IMR-90 (cell line): ENCODE results near the gene KRT34. TPM values are rescaled to one million over a fixed set of nuclear protein-coding genes. Genes with fewer than 3 reads are reported as not detected.

Experiments used
- ATAC-seq: fragments of 200-7000 bp; cut with Tn5 transposase; 2 replicates; pipeline ENCODE4 v1.9.1; 2020; ENCODE audit warnings: low read depth, mild to moderate bottlenecking, moderate library complexity
- BruUV-seq: library from RNA; stranded (reverse); fragments of 400-500 nt; replicated peaks from 2 replicates; lab custom pipeline; 2021; lab: Mats Ljungman, UMichigan
- CTCF ChIA-PET: fragments of 300-600 bp; formaldehyde crosslinking; extraction: SDS; loops from one replicate; lab custom pipeline; 2021; ENCODE audit warnings: antibody characterized with exemption; lab: Yijun Ruan, JAX
- POLR2A ChIA-PET: fragments of 300-600 bp; sonication (Branson Sonifier 250); formaldehyde crosslinking; loops from one replicate; lab custom pipeline; 2022; ENCODE audit warnings: antibody characterized with exemption; ENCODE audit not compliant: unreplicated experiment; lab: Charles Lee
- DNase-seq: peaks from one replicate; pipeline ENCODE4 v3.0.0; 2013
- H2AFZ ChIP-seq: replicated peaks from 2 replicates; pipeline ENCODE3; 2013; ENCODE audit warnings: low read length, mild to moderate bottlenecking; ENCODE audit not compliant: poor library complexity
- H2AK5ac ChIP-seq: 2 replicates; pipeline ENCODE4 v1.6.1; 2013; ENCODE audit warnings: low read depth, low read length, inconsistent platforms
- H2AK9ac ChIP-seq: replicated peaks from 2 replicates; pipeline ENCODE3; 2013; ENCODE audit warnings: mild to moderate bottlenecking, low read depth, low read length, moderate library complexity; ENCODE audit not compliant: poor library complexity
- H2BK120ac ChIP-seq: 2 replicates; pipeline ENCODE4 v1.6.1; 2013; ENCODE audit warnings: low read depth, low read length, inconsistent platforms
- H2BK15ac ChIP-seq: 3 replicates; pipeline ENCODE4 v1.6.1; 2013; ENCODE audit warnings: low read depth, low read length, inconsistent platforms
- H2BK20ac ChIP-seq: 2 replicates; pipeline ENCODE4 v1.6.1; 2013; ENCODE audit warnings: low read depth, mild to moderate bottlenecking, inconsistent platforms, low read length, moderate library complexity
- H2BK5ac ChIP-seq: 2 replicates; pipeline ENCODE4 v1.6.1; 2013; ENCODE audit warnings: mild to moderate bottlenecking, low read depth, low read length, inconsistent platforms; ENCODE audit not compliant: poor library complexity, severe bottlenecking
- H3K14ac ChIP-seq: replicated peaks from 2 replicates; pipeline ENCODE4 v1.6.1; 2013; ENCODE audit warnings: low read depth, low read length, inconsistent platforms
- H3K18ac ChIP-seq: 2 replicates; pipeline ENCODE4 v1.6.1; 2013; ENCODE audit warnings: low read depth, low read length, control low read depth
- H3K23ac ChIP-seq: 2 replicates; pipeline ENCODE4 v1.6.1; 2013; ENCODE audit warnings: low read depth, low read length, inconsistent platforms
- H3K27ac ChIP-seq: 2 replicates; pipeline ENCODE4 v1.5.1; 2013; ENCODE audit warnings: mild to moderate bottlenecking, control low read depth, low read length; ENCODE audit not compliant: insufficient read depth
- H3K27me3 ChIP-seq: 2 replicates; pipeline ENCODE4 v1.6.1; 2013; ENCODE audit warnings: low read length; ENCODE audit not compliant: control insufficient read depth, insufficient read depth
- H3K36me3 ChIP-seq: 2 replicates; pipeline ENCODE4 v1.6.1; 2013; ENCODE audit warnings: low read length, mixed read lengths; ENCODE audit not compliant: control insufficient read depth, insufficient read depth
- H3K4ac ChIP-seq: 2 replicates; pipeline ENCODE4 v1.6.1; 2013; ENCODE audit warnings: low read depth, low read length, inconsistent platforms
- H3K4me1 ChIP-seq: 2 replicates; pipeline ENCODE4 v1.6.1; 2013; ENCODE audit warnings: low read length, mixed read lengths; ENCODE audit not compliant: control insufficient read depth, insufficient read depth
- H3K4me2 ChIP-seq: 2 replicates; pipeline ENCODE4 v1.6.1; 2013; ENCODE audit warnings: low read depth, mild to moderate bottlenecking, control low read depth, low read length, moderate library complexity
- H3K4me3 ChIP-seq: 2 replicates; pipeline ENCODE4 v1.5.1; 2013; ENCODE audit warnings: low read depth, mild to moderate bottlenecking, control low read depth, low read length, moderate library complexity; ENCODE audit not compliant: insufficient read depth
- H3K56ac ChIP-seq: 2 replicates; pipeline ENCODE4 v1.6.1; 2013; ENCODE audit warnings: low read length, inconsistent platforms; ENCODE audit not compliant: insufficient read depth; ENCODE audit errors: extremely low read depth
- H3K79me1 ChIP-seq, 2 experiments: 2 replicates each; pipeline ENCODE4 v1.6.1; 2013; ENCODE audit warnings: low read length in 2 of 2, inconsistent platforms in 1 of 2, low read depth in 1 of 2
- H3K9ac ChIP-seq: 2 replicates; pipeline ENCODE4 v1.6.1; 2013; ENCODE audit warnings: low read depth, low read length, control low read depth
- H3K9me1 ChIP-seq: 2 replicates; pipeline ENCODE4 v1.6.1; 2013; ENCODE audit warnings: low read length, inconsistent platforms; ENCODE audit not compliant: insufficient read depth
- H3K9me3 ChIP-seq: 2 replicates; pipeline ENCODE4 v1.6.1; 2013; ENCODE audit warnings: low read length; ENCODE audit not compliant: control insufficient read depth, insufficient read depth
- H4K20me1 ChIP-seq: 2 replicates; pipeline ENCODE4 v1.6.1; 2013; ENCODE audit warnings: low read length, inconsistent platforms; ENCODE audit not compliant: insufficient read depth
- H4K5ac ChIP-seq: 2 replicates; pipeline ENCODE4 v1.6.1; 2013; ENCODE audit warnings: mild to moderate bottlenecking, low read depth, low read length, control low read depth
- H4K8ac ChIP-seq, 2 experiments: 2 replicates each; pipeline ENCODE4 v1.6.1; 2013; ENCODE audit warnings: low read depth in 2 of 2, low read length in 2 of 2, control low read depth in 1 of 2, inconsistent platforms in 1 of 2
- H4K91ac ChIP-seq: 2 replicates; pipeline ENCODE4 v1.6.1; 2013; ENCODE audit warnings: low read depth, low read length, inconsistent platforms; ENCODE audit not compliant: insufficient read depth
- whole genome bisulfite sequencing, 2 experiments: methylation state at CpG; one replicate each; pipeline versions ENCODE4 v1.1.5 to v1.1.7; 2013; ENCODE audit warnings: missing lambda C conversion rate in 2 of 2; ENCODE audit not compliant: insufficient read length in 1 of 2; ENCODE audit errors: extremely low coverage in 2 of 2; 5-methylcytosine and 5-hydroxymethylcytosine counted together
- dilution Hi-C: fragments of 300-500 bp; cut with HindIII; formaldehyde crosslinking; loops from one replicate; pipeline ENCODE4 v1.14.3; 2018; ENCODE audit warnings: low sequenced_read_pairs; ENCODE audit not compliant: unreplicated experiment
- in situ Hi-C: fragments of 300-500 bp; cut with MboI; formaldehyde crosslinking; loops from 3 replicates; pipeline ENCODE4 v1.14.3; 2019; ENCODE audit warnings: low sequenced_read_pairs, inconsistent platforms, mixed read lengths
- intact Hi-C: fragments of 100-400 bp; cut with micrococcal nuclease; formaldehyde crosslinking; loops from 2 replicates; pipeline ENCODE4 v1.10.0; 2022
- polyA plus RNA-seq, 3 experiments: library from polyadenylated mRNA; depleted of rRNA; stranded (reverse); fragments of >200 nt; gene quantifications; 2 replicates each; pipeline ENCODE4 v1.2.3, GENCODE V29; 2012; ENCODE audit warnings: low replicate concordance in 1 of 3
- total RNA-seq: library from RNA; depleted of rRNA; stranded (reverse); fragments of >200 nt; gene quantifications from 2 replicates; pipeline ENCODE4 v1.2.3, GENCODE V29; 2012
- TF ChIP-seq, protein P1 (sequence below): fragments of 150-350 bp; IDR thresholded peaks from 2 replicates; pipeline ENCODE4 v1.6.1; 2017; ENCODE audit warnings: mild to moderate bottlenecking, antibody characterized with exemption, low read length, low read depth

Gene KRT34
- total and polyA plus RNA-seq, 2 of the 4 experiments (the other 2 are of a cell fraction), result 3.4 to 3.6 TPM

- Histone ChIP-seq H3K4me1 (peaks cover 7% of the 10 kb centered on the region), H3K9ac (no peak overlapping the region), H2AFZ (no peak overlapping the region), H3K27me3 (no peaks in the 10 kb centered on the region), H4K8ac (no peak overlapping the region), H4K5ac (no peak overlapping the region), H3K79me1 (no peaks in the 10 kb centered on the region), H3K4ac (no peak overlapping the region), H3K18ac (no peak overlapping the region), H2BK20ac (no peak overlapping the region), H3K4me3 (no peak overlapping the region), H3K4me2 (no peak overlapping the region), H3K14ac (no peak overlapping the region), H3K36me3 (no peaks in the 10 kb centered on the region), H3K56ac (no peak overlapping the region), H4K91ac (no peak overlapping the region), H2BK5ac (no peak overlapping the region), H2AK9ac (no peak overlapping the region), H3K23ac (no peak overlapping the region), H3K27ac (no peak overlapping the region), H4K20me1 (no peaks in the 10 kb centered on the region), H2BK15ac (no peak overlapping the region), H2BK120ac (no peak overlapping the region), H2AK5ac (no peak overlapping the region), H3K9me1 (no peaks in the 10 kb centered on the region), H3K9me3 (no peaks in the 10 kb centered on the region)
- in situ Hi-C loops (no loop called here), intact Hi-C loops (no loop called here), dilution Hi-C loops (no loop called here)
- ChIA-PET CTCF (no interaction called here), POLR2A (no interaction called here)
- TF ChIP-seq, protein P1, sequence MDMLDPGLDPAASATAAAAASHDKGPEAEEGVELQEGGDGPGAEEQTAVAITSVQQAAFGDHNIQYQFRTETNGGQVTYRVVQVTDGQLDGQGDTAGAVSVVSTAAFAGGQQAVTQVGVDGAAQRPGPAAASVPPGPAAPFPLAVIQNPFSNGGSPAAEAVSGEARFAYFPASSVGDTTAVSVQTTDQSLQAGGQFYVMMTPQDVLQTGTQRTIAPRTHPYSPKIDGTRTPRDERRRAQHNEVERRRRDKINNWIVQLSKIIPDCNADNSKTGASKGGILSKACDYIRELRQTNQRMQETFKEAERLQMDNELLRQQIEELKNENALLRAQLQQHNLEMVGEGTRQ, result no peak
- no TSS peak for BruUV-seq
- DNase-seq (no peak), ATAC-seq (no peak)
- WGBS, 2 experiments, result no CpG with 5 or more reads among the region's 1 CpG
These were observed 4.1 kb upstream of the KRT34 start for GRCh38 chr17:41386227-41386626.
